SIG-M5 treated with dmso at 0.1 percent for 504 hours (cell line): ENCODE results near the gene ALG6.
"Not testable (repeated sequence)": the region's sequence is repeated elsewhere in the genome, so short reads cannot be mapped to it uniquely, and the experiment has no call there.

Experiments
- DNase-seq: peaks from one replicate; lab custom pipeline; 2025; ENCODE audit not compliant: unreplicated experiment; lab: John Stamatoyannopoulos, UW

ALG6 gene

GRCh38 chr1:63413394-63413793 lies 46.0 kb downstream of the ALG6 start:
- no peak for DNase-seq

DNA sequence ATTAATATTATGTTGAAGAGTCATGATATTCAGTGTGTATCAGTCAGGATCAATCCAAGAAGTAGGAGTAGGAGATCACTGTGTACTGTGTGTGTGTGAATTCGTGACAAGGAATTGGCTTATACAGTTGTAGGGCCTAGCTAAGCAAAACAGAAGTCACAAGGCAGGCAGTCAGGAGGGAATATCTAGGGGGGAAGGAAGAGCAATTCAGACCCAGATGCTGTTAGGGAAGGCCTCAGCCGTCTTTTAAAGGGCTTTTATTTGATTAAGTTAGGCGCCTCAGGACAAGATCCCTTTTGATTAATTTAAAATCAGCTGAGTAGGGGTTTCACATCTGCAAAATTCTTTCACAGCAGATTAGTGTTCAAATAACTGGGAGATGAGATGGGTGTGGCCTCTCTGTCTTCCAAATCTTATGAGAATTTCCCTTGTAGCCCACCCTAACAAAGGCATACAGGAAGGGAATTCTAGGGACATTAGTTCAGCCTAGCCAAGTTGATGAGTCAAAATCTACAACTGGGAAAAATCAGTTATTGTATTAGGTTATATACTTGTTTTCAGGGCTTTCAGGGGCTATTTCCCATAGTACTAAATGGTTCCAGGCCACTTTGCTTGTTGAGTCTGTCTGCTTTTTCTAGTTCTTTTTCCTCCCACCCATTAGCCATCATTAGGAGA lies 47.4 kb downstream of the ALG6 start:
- DNase-seq: no peak

GRCh38 chr1:63418101-63418500 lies 50.7 kb downstream of the ALG6 start:
- no peak for DNase-seq

DNA sequence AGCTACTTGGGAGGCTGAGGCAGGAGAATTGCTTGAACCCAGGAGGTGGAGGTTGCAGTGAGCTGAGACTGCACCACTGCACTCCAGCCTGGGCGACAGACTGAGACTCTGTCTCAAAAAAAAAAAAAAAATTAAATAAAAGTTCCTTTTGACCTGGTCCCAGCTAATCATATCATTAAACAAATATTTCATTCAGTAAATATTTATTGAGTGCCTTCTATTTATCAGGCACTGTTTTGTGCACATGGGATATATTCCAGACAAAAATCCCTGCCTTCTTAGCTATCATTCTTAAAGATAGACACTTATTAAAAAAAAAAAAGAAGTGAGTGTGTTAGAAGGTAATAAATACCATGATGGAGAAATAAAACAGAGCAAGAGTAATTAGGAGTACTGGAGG lies 53.3 kb downstream of the ALG6 start:
- not testable (repeated sequence) for DNase-seq

GRCh38 chr1:63423649-63424048 lies 56.2 kb downstream of the ALG6 start:
- no peak for DNase-seq

DNA sequence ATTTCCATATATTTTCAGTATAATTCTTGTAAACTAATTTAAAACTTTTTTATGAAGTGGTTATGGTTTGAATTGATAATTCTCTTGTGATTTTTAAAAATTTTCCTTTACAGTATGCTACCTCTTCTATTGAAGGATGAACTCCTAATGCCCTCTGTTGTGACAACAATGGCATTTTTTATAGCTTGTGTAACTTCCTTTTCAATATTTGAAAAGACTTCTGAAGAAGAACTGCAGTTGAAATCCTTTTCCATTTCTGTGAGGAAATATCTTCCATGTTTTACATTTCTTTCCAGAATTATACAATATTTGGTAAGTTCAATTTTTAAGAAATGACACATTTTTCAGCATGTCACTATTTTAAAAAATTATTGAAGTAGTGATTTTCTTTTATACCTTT lies 61.4 kb downstream of the ALG6 start:
- DNase-seq: no peak

GRCh38 chr1:63429281-63429680 lies 61.9 kb downstream of the ALG6 start:
- no peak for DNase-seq

GRCh38 chr1:63435161-63435560 lies 67.7 kb downstream of the ALG6 start:
- no peak for DNase-seq

GRCh38 chr1:63442141-63442475 lies 74.7 kb downstream of the ALG6 start:
- DNase-seq: no peak

DNA sequence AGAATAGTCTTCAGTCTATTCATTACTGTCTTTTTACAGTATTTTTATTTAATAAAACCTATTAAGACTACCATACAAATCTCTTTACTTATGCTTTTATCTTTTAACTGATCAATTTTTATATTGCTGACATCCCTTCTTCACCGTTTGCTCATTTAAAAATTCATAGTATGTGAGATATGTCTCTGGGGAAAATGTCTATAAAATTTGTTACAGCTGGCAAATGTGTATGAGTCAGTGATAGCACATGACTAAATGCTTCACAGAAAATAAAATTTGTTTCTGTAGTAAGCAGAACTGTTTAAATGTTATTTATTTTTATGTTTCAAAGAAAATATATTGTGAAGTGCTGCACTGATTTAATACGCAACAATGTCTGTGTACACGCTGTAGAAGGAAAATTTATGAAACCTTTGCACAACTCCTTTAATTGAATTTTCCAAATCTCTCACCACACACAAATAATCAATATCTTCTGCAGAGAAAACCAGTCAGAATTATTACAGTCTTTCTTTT lies 81.4 kb downstream of the ALG6 start:
- no peak for DNase-seq

DNA sequence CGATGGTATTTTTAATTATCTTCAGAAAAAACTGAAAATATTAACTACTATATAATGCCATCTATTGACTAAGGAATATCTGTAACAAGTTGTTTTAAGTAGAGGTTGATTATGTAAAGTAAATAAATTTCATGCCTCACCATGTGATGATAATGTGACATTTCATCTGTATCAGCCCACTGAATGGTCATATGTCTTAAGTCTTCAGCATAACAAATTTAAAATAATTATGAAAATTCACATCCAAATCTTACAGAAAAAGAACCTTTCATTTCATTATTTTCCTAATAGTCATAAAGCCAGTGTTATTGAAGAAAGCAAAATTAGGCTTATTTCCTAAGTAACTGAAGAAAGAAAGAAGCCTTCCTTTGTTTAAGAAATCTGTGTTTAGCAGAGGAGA lies 83.0 kb downstream of the ALG6 start:
- no peak for DNase-seq

DNA sequence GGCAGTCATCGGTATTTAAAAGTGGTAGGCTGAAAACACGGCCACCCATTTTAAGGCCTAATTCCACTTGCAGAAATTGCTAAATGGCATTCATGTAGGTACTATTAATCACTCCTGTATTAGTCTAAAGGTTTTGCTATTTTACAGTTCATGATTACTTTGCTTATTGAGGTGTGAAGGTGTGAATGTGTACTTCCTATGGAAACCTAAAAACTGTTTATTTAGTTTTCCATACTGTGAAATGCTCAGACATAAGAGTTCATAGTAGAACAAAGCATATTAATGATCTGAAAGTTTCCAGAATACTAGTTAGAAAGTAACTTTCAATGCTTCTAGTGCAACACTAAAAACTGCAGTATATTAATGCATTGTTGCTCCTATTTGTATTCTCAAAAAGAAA lies 85.8 kb downstream of the ALG6 start:
- no peak for DNase-seq

DNA sequence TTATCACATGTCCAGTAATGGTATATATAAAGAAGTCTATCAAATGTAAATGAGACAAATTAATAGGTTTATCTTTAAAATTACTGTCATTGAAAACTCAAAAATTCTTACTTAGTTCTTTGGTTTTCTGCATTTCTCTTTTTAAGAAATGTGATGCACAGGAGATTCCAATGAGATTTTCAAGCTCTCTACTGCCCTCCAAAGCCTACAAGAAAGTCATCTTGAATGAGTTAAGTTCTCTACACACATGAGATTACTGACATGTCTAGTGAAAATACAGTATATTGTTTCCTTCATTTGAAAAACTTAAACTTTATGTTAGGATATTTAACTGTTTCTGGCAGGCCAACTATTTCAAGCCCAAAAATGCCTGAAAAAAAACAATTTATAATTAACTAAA lies 86.8 kb downstream of the ALG6 start:
- DNase-seq: peak; percentile 14

- no peak for DNase-seq
Measured at GRCh38 chr1:63458750-63459149, 91.3 kb downstream of the ALG6 start.

- no peak for DNase-seq
Measured at GRCh38 chr1:63461661-63462230, 94.3 kb downstream of the ALG6 start.

- DNase-seq: peak; percentile 70
Measured at GRCh38 chr1:63463248-63463647, 95.8 kb downstream of the ALG6 start.

- no peak for DNase-seq
Measured at GRCh38 chr1:63466181-63466580, 98.8 kb downstream of the ALG6 start.

- DNase-seq: no peak
Measured at GRCh38 chr1:63466759-63467158, 99.3 kb downstream of the ALG6 start.

DNA sequence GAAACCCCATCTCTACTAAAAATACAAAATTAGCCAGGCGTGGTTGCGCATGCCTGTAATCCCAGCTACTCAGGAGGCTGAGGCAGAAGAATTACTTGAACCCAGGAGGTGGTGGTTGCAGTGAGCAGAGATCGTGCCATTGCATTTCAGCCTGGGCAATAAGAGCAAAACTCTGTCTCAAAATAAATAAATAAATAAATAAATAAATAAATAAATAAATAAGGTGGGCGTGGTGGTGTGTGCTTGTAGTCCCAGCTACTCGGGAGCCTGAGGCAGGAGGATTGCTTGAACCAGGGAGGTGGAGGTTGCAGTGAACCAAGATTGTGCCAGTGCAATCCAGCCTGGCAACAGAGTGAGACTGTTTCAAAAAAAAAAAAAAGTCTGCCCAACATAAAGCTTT lies 101.3 kb downstream of the ALG6 start:
- not testable (repeated sequence) for DNase-seq

GRCh38 chr1:63475761-63476160 lies 108.3 kb downstream of the ALG6 start:
- no peak for DNase-seq

- no peak for DNase-seq
Measured at GRCh38 chr1:63480057-63480456, 112.6 kb downstream of the ALG6 start.

DNA sequence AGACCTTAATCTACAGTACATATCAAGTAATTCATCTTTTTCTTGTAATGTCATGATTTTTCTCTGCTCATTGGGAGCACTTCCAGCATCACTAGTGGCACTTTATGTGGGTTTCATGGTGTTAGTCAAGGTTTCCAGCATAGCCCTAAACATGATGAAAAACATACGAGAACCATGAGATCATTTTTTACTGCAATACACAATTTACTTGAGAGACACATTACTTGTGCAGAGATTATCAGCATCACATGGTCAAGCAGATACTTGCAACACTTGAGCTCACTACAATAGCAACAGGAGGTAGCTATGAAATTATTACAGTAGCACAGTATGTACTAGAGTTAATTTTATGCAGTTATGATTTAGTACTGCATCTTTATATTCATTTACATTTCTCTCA lies 119.2 kb downstream of the ALG6 start:
- DNase-seq: no peak
